Measurements from ENCODE around the gene WDR44.

DNA sequence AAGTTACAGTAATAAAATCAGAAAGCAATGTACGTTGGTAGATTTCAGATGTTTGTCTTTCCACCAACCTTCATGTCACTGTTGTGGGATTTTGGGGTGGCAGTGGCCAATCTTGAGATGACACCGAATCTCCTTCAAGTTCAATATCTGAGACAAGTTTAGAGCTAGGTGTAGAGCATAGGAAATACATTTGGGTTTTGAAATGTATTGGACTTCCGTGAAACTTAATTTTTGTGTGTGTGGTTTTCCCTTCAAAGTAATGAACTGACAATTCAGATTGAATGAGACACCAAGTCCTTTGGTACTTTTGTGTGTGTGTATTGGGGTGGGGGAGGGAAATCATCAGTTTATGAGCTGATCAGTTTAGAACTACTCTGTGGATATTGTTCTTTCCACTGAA, 1.8 kb downstream of the WDR44 start:
- TF ChIP-seq EP300 (IDR thresholded peaks at IDR 0.05; ENCODE audit: borderline replicate concordance in 1 of 2, control insufficient read depth in 1 of 2, low read depth in 2 of 2, low read length in 2 of 2) (no peak), MXI1 (IDR thresholded peaks at IDR 0.05; ENCODE audit: low read depth, low read length) (no peak), RFX5 (IDR thresholded peaks at IDR 0.05; ENCODE audit: low read depth, low read length) (no peak)

Measured in GM12878 (cell line).